Mucosa of descending colon (tissue), 3 donors: Measurements from ENCODE around the gene BTBD3. TPM values are rescaled to one million over a fixed set of nuclear protein-coding genes. Genes with fewer than 3 reads are reported as not detected.

Experiments
- ATAC-seq: fragments of 200-7000 bp; cut with Tn5 transposase; one replicate; pipeline ENCODE4 v1.9.1; 2020; ENCODE audit warnings: mild to moderate bottlenecking, moderate library complexity
- DNase-seq, 3 donors: peaks; one replicate each; pipeline ENCODE4 v3.0.0-alpha.2; 2020
- H3K36me3 ChIP-seq: fragments of 200-600 bp; one replicate; pipeline ENCODE4 v1.8.0; 2021; ENCODE audit warnings: low read depth, mild to moderate bottlenecking
- H3K4me1 ChIP-seq: fragments of 200-600 bp; one replicate; pipeline ENCODE4 v1.8.0; 2021; ENCODE audit warnings: low read depth, mild to moderate bottlenecking
- H3K4me3 ChIP-seq: fragments of 200-600 bp; one replicate; pipeline ENCODE4 v1.8.0; 2021; ENCODE audit warnings: mild to moderate bottlenecking
- H3K9me3 ChIP-seq: fragments of 200-600 bp; one replicate; pipeline ENCODE4 v1.8.0; 2021; ENCODE audit warnings: mild to moderate bottlenecking
- CTCF ChIP-seq: fragments of 200-600 bp; IDR thresholded peaks from one replicate; pipeline ENCODE4 v1.8.0; 2022; ENCODE audit warnings: antibody characterized with exemption, mild to moderate bottlenecking
- intact Hi-C, 2 donors: fragments of 100-400 bp; cut with DNase I in 1 of 2; cut with micrococcal nuclease in 1 of 2; formaldehyde crosslinking; loops; one replicate each; pipeline versions ENCODE4 v1.11.0 to v1.11.1; 2022; cut with DNase I, micrococcal nuclease
- total RNA-seq, 3 donors: library from RNA; stranded (reverse); fragmentation: NEBNext Ultra II Directional in 2 of 3; extraction: Animal tissue kit (Norgen Biotek cat#: 25700) in 2 of 3; gene quantifications; one replicate each; pipeline versions ENCODE4 v1.2.1 to v1.2.4, GENCODE V29; 2021 to 2023
- donor health status: DM: no; HTN: no; CAD: no; lungs with moderate emphysema.
- donor health status: DM: no; HTN: no; CAD: no.
- donor health status: DM: no; HTN: yes; CAD: no.

BTBD3 gene
- total RNA-seq, 3 donors from 2014 or later, result 40.1 to 76.0 (median 45.9) TPM

DNA sequence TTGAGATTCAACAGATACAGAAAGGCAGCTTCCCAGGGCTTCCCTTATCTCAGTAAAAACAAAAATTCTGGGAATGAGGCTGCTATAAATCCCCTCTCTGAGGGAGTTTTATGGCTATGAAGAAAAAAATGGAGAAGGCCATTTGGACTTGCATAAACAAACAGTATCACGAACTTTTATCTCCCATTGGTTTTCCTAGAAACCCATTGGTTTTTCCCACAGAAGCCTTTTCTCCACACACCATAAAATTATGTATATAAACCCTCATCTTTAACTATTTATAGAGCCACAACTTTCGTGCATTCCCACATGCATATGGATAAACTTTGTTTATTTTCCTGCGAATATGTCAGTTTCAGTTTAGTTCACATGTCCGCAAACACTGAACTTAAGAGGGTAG lies 36.2 kb upstream of the BTBD3 start:
- DNase-seq (no peak), ATAC-seq (no peak)
- Histone ChIP-seq H3K4me1 (no peaks in the 10 kb centered on the region), H3K4me3 (no peak overlapping the region), H3K9me3 (peaks cover 2% of the 10 kb centered on the region), H3K36me3 (no peaks in the 10 kb centered on the region)
- TF ChIP-seq CTCF, result no peak
- intact Hi-C loops, result no loop called here

DNA sequence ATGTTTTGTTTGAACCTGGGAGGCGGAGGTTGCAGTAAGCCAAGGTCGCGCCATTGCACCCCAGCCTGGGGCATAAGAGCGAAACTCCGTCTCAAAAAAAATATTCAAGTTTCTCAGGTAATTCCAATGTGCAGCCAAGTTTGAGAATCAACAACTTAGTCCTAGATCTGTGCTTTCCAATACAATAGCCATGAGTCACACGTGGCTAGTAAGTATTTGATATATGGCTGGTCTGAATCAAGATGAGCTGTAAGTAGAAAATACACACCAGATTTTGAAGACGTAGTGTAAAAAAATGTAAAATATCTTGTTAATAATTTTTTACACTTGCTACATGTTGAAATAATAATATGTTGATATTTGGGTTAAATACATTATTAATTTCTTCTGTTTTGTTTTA lies 35.0 kb upstream of the BTBD3 start:
- Histone ChIP-seq H3K36me3 (no peaks in the 10 kb centered on the region), H3K4me1 (no peaks in the 10 kb centered on the region), H3K4me3 (no peak overlapping the region), H3K9me3 (peaks cover 2% of the 10 kb centered on the region)
- no peak for TF ChIP-seq CTCF
- DNase-seq, result no peak
- intact Hi-C loops, result no loop called here
- no peak for ATAC-seq

- H3K4me1 ChIP-seq, result peaks cover 10% of the 10 kb centered on the region
These were observed 29.0 kb upstream of the BTBD3 start for GRCh38 chr20:11888648-11889047.

GRCh38 chr20:11890331-11891076 lies 27.2 kb upstream of the BTBD3 start:
- H3K4me3 ChIP-seq, result peak overlapping the region; percentile 83
- no peaks in the 10 kb centered on the region for H3K36me3 ChIP-seq
- peaks cover 14% of the 10 kb centered on the region for H3K4me1 ChIP-seq
- DNase-seq (peak; percentile 87 to 94 (median 90)), ATAC-seq (peak; percentile 95)
- no peaks in the 10 kb centered on the region for H3K9me3 ChIP-seq
- intact Hi-C loops, result no loop called here
- TF ChIP-seq CTCF, result no peak

More at GRCh38 chr20:11888648-11889047, 29.0 kb upstream of the BTBD3 start:
- ATAC-seq (no peak), DNase-seq (no peak)
- Histone ChIP-seq H3K36me3 (no peaks in the 10 kb centered on the region), H3K4me3 (no peak overlapping the region), H3K9me3 (no peaks in the 10 kb centered on the region)
- intact Hi-C loops, result no loop called here
- no peak for TF ChIP-seq CTCF

GRCh38 chr20:11891077-11891775 lies 26.5 kb upstream of the BTBD3 start:
- peak; percentile 62 for ATAC-seq
- intact Hi-C loops, result no loop called here

More at GRCh38 chr20:11891077-11891775, 26.5 kb upstream of the BTBD3 start:
- Histone ChIP-seq H3K4me1 (peaks cover 14% of the 10 kb centered on the region), H3K36me3 (no peaks in the 10 kb centered on the region), H3K4me3 (peak overlapping the region; percentile 83), H3K9me3 (no peaks in the 10 kb centered on the region)
- DNase-seq, result peak; percentile 61 to 75 (median 66)
- TF ChIP-seq CTCF, result no peak
